Suprapubic skin (tissue), 4 donors: Measurements from ENCODE around the gene F7.

ENCODE experiments used
- CTCF ChIP-seq, 2 donors: fragments of 200-600 bp in 1 of 2; fragments of 450-650 bp in 1 of 2; sonication (generic) in 1 of 2; IDR thresholded peaks; one replicate each; pipeline ENCODE4 v1.5.1; 2016 to 2019; ENCODE audit warnings: antibody characterized with exemption in 2 of 2, mild to moderate bottlenecking in 1 of 2, moderate library complexity in 1 of 2
- POLR2A ChIP-seq, 2 donors: fragments of 450-650 bp; IDR thresholded peaks; one replicate each; pipeline ENCODE4 v1.6.1; 2017; ENCODE audit warnings: antibody characterized with exemption in 2 of 2, mild to moderate bottlenecking in 2 of 2, moderate library complexity in 2 of 2
- POLR2AphosphoS5 ChIP-seq, 3 donors: sonication (generic); formaldehyde crosslinking; IDR thresholded peaks; one replicate each; pipeline ENCODE4 v1.6.1; 2017; ENCODE audit warnings: antibody characterized with exemption in 3 of 3

- TF ChIP-seq CTCF (IDR thresholded peaks at IDR 0.05) = no peak
- no peak for TF ChIP-seq POLR2AphosphoS5 (IDR thresholded peaks at IDR 0.05)
- TF ChIP-seq POLR2A (IDR thresholded peaks at IDR 0.05) = no peak
These were observed 57.4 kb downstream of the F7 start for GRCh38 chr13:113162783-113163685.
